GM18909 (cell line): ENCODE data around the gene QSOX2.

ENCODE experiments used
- ATAC-seq: cut with Tn5 transposase; IDR thresholded peaks from one replicate; pipeline ENCODE4 v1.9.1; 2021; ENCODE audit warnings: mild to moderate bottlenecking; ENCODE audit not compliant: unreplicated experiment, poor library complexity

QSOX2 gene

GRCh38 chr9:136208675-136209074, 36.9 kb downstream of the QSOX2 start:
- ATAC-seq, result no peak

GRCh38 chr9:136207616-136208015, 38.0 kb downstream of the QSOX2 start:
- ATAC-seq, result no peak

GRCh38 chr9:136206602-136207275, 38.9 kb downstream of the QSOX2 start:
- no peak for ATAC-seq

- no peak for ATAC-seq
Measured at GRCh38 chr9:136205707-136205992, 40.0 kb downstream of the QSOX2 start.

- no peak for ATAC-seq
Measured at GRCh38 chr9:136204838-136205706, 40.5 kb downstream of the QSOX2 start, which contains the start of gene LHX3. TSS of gene LHX3 (minus strand) at chr9:136205128. CDS start at chr9:136205012, 116 bp downstream.

GRCh38 chr9:136204145-136204805, 41.3 kb downstream of the QSOX2 start:
- ATAC-seq, result no peak

- ATAC-seq, result no peak
Measured at GRCh38 chr9:136203408-136204144, 42.0 kb downstream of the QSOX2 start.

GRCh38 chr9:136202454-136203407, 42.9 kb downstream of the QSOX2 start:
- no peak for ATAC-seq

GRCh38 chr9:136201609-136202453, 43.8 kb downstream of the QSOX2 start:
- no peak for ATAC-seq

GRCh38 chr9:136201174-136201573, 44.4 kb downstream of the QSOX2 start:
- no peak for ATAC-seq

GRCh38 chr9:136200424-136200823, 45.2 kb downstream of the QSOX2 start:
- ATAC-seq, result no peak

- no peak for ATAC-seq
Measured at GRCh38 chr9:136199391-136200288, 46.0 kb downstream of the QSOX2 start.

GRCh38 chr9:136198605-136199083, 47.0 kb downstream of the QSOX2 start:
- ATAC-seq, result no peak

GRCh38 chr9:136197930-136198604, 47.5 kb downstream of the QSOX2 start:
- no peak for ATAC-seq

- ATAC-seq, result no peak
Measured at GRCh38 chr9:136197084-136197875, 48.3 kb downstream of the QSOX2 start.

GRCh38 chr9:136196404-136197083, 49.1 kb downstream of the QSOX2 start:
- ATAC-seq, result no peak
